Mononuclear cell (primary cell): ENCODE results near the gene EVI5. TPM values are rescaled to one million over a fixed set of nuclear protein-coding genes. Genes with fewer than 3 reads are reported as not detected.

Experiments
- H3K27me3 ChIP-seq: 2 replicates; pipeline ENCODE4 v1.6.0; 2011; ENCODE audit warnings: low read length, control low read depth; ENCODE audit not compliant: insufficient read depth
- H3K4me1 ChIP-seq: 2 replicates; pipeline ENCODE4 v1.5.1; 2011; ENCODE audit warnings: mild to moderate bottlenecking, low read length, control low read depth; ENCODE audit not compliant: insufficient read depth
- H3K4me3 ChIP-seq: 2 replicates; pipeline ENCODE4 v1.5.1; 2011; ENCODE audit warnings: mild to moderate bottlenecking, low read length, moderate library complexity
- H3K9me3 ChIP-seq: 2 replicates; pipeline ENCODE4 v1.5.1; 2011; ENCODE audit warnings: low read depth, mild to moderate bottlenecking, control low read depth, low read length
- total RNA-seq: library from RNA; depleted of rRNA; stranded (reverse); fragments of >200 nt; gene quantifications from one replicate; pipeline ENCODE4 v1.2.3, GENCODE V29; 2012

Gene EVI5
- total RNA-seq, result 16.9 TPM

DNA sequence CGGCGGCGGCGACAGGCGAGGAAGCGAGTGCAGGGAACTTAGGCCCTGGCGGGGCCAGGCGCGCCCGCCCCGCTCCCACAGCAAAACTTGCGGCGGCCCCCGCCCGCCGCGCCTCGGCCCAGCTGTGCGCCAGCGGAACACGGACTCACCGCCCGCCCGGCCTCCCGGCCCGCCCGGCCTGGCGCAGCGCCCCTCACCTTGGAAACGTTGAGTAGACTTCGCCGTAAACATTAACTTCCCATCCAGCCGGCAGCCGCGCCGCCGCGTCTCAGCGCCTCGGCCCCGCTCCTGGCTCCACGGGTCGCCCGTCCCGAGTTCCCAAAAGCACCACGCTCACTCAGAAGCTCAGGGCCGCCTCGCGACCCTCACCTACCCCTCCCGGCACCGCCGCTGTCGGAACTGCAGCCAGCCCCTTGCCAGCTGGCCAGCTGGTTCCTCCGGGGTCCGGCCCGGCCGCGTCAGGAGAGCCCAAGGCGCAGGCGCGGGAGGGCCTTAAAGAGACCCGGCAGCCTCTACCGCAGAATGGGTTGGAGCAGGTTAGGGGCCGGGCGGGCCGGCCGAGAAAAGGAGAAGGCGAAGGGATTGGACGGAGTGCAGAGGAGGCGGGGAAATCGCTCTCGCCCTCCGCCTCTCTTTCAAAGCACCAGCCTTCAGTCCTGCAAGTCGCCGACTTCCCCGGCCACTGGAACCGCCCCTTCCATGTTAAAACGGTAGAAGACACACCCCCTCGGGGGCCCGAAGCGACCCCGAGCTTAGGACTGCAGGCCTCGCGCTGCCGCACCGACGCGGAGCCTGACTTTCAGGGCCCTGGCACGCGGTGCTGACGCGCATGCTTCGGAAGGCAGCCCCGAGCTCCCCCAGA, at the start of gene EVI5:
Gene EVI5, minus strand, starts transcription at position 470 of the 862 bp plus-strand sequence. CDS start 48,562 bp downstream, outside the sequence.
- Histone ChIP-seq H3K4me3 (peak within 1 kb of the TSS; percentile 63), H3K9me3 (no peaks in the 10 kb centered on the region), H3K27me3 (peaks cover 7% of the 10 kb centered on the region), H3K4me1 (peaks cover 40% of the 10 kb centered on the region)

GRCh38 chr1:92834617-92835016, 49.7 kb upstream of the EVI5 start:
- Histone ChIP-seq H3K4me1 (peaks cover 40% of the 10 kb centered on the region), H3K9me3 (no peaks in the 10 kb centered on the region)

DNA sequence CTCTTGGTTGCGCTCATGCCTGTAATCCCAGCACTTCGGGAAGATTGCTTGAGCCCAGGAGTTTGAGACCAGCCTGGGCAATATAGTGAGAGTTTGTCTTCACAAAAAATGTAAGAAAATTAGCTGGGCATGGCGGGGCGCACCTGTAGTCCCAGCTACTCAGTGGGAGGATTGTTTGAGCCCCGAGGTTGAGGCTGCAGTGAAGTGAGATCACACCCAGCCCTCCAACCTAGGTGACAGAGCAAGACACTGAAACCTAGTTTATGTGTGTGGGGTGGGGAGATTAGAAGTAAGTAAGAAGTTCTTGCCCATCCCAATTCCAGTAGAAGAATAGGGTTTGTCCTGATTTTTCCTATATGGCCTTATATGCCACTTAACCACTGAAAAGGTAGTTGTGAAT, 48.9 kb upstream of the EVI5 start:
- H3K4me3 ChIP-seq, result no peak overlapping the region

More at GRCh38 chr1:92834617-92835016, 49.7 kb upstream of the EVI5 start:
- H3K4me3 ChIP-seq, result no peak overlapping the region
- H3K27me3 ChIP-seq, result no peaks in the 10 kb centered on the region

DNA sequence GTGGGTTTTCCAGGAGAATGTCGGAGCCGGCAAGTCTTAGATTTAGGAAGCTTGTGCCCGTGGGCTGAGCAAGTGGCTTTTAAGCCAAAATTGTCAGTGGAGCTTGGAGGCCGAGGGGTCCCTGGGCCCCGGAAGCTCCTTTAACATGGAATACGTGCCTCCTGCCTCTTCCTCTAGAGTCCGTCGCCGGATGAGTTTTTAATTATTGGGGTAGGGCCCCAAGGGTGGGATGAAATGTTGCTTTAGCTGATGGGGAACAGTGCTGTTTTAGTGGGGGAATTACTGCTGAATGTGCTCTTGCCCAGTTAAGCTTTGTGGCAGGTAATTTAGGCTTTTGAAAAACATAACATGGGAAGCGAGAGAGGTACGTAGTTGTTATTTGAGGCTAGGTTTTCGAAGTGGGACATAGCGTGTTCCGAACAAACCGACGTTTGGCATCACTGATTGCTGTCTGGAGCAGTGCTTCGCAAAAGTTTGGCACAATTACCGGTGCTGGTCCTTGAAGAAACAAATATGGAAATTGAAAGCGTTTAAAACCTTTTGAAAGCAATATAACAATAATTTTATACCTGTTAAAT, 47.7 kb upstream of the EVI5 start:
- Histone ChIP-seq H3K4me3 (peak overlapping the region; percentile 97), H3K4me1 (peaks cover 35% of the 10 kb centered on the region), H3K9me3 (no peaks in the 10 kb centered on the region), H3K27me3 (no peaks in the 10 kb centered on the region)

More for the DNA sequence above, 48.9 kb upstream of the EVI5 start:
- Histone ChIP-seq H3K9me3 (no peaks in the 10 kb centered on the region), H3K27me3 (no peaks in the 10 kb centered on the region), H3K4me1 (peaks cover 35% of the 10 kb centered on the region)

DNA sequence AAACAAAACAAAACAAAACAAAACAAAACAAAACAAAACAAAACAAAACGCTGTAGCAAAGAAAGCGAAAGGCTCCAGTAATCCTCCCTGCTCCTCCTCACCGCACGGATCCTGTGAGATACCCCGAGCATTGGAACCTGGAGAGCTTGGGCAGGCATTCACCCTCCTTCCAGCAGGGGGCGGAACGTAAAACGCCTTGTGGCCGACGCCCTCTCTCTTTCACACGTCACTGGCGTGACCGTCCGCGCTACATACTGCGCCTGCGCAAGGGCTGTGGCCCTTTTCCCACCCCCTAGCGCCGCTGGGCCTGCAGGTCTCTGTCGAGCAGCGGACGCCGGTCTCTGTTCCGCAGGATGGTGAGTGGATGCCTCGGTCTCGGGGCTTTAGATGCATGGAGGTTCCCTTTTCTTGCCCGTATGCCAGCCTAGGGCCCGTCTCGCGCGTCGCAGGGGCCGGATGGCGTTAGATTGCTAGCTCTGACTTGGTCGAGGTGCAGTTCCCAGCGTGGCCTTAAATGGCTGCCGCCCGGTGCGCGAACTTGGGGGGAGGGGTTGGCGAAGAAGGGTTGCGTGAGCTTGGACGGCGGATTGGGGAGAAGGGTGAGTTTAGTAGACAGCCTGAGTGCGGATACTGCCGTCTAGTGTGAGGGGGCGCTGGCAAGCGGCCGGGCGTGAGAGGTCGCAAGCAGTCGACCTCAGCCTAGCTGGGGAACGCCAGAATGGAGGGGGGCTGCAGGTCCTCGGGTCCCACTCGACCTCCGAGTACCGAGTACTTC, 47.0 kb upstream of the EVI5 start, which contains the start of gene RPL5:
Gene RPL5, plus strand, starts transcription at position 279 of the 775 bp plus-strand sequence. Its CDS starts 75 bp downstream, at position 354.
- H3K4me3 ChIP-seq, result peak within 1 kb of the TSS; percentile 97

DNA sequence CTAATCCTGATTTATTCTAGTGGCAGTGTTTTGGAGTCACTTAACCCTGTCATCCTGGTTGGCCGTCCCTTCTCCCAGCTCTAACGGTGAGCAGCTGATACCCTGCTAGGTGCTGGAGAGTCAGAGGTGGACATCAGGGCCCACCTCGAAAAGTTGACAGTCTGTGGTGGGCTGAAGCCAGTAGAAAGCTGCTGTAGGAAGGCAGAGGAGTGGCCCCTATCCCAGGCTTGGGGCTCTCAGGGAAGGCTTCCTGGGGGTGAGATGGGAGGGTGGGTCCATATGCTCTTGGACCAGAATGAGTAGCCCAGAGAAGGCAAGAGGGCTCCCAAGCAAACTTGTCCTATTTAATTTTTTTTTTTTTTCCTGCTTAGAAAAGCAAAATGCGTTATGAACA, 46.5 kb upstream of the EVI5 start:
- Histone ChIP-seq H3K9me3 (no peaks in the 10 kb centered on the region), H3K27me3 (no peaks in the 10 kb centered on the region), H3K4me1 (peaks cover 34% of the 10 kb centered on the region), H3K4me3 (no peak overlapping the region)

More for the DNA sequence above, 47.0 kb upstream of the EVI5 start, which contains the start of gene RPL5:
- H3K27me3 ChIP-seq, result no peaks in the 10 kb centered on the region
- no peaks in the 10 kb centered on the region for H3K9me3 ChIP-seq
- H3K4me1 ChIP-seq, result peaks cover 35% of the 10 kb centered on the region

- no peaks in the 10 kb centered on the region for H3K9me3 ChIP-seq
- H3K4me3 ChIP-seq, result no peak overlapping the region
- H3K4me1 ChIP-seq, result peaks cover 2% of the 10 kb centered on the region
- H3K27me3 ChIP-seq, result no peaks in the 10 kb centered on the region
Measured at GRCh38 chr1:92826792-92827191, 41.9 kb upstream of the EVI5 start.

GRCh38 chr1:92822879-92823278, 38.0 kb upstream of the EVI5 start:
- H3K9me3 ChIP-seq, result no peaks in the 10 kb centered on the region
- no peaks in the 10 kb centered on the region for H3K27me3 ChIP-seq
- no peaks in the 10 kb centered on the region for H3K4me1 ChIP-seq
- H3K4me3 ChIP-seq, result no peak overlapping the region

- H3K27me3 ChIP-seq, result no peaks in the 10 kb centered on the region
- no peak overlapping the region for H3K4me3 ChIP-seq
- H3K4me1 ChIP-seq, result no peaks in the 10 kb centered on the region
- no peaks in the 10 kb centered on the region for H3K9me3 ChIP-seq
Measured at GRCh38 chr1:92820551-92820950, 35.6 kb upstream of the EVI5 start.

GRCh38 chr1:92820024-92820423, 35.1 kb upstream of the EVI5 start:
- H3K4me1 ChIP-seq, result no peaks in the 10 kb centered on the region
- no peaks in the 10 kb centered on the region for H3K27me3 ChIP-seq
- H3K4me3 ChIP-seq, result no peak overlapping the region
- no peaks in the 10 kb centered on the region for H3K9me3 ChIP-seq

DNA sequence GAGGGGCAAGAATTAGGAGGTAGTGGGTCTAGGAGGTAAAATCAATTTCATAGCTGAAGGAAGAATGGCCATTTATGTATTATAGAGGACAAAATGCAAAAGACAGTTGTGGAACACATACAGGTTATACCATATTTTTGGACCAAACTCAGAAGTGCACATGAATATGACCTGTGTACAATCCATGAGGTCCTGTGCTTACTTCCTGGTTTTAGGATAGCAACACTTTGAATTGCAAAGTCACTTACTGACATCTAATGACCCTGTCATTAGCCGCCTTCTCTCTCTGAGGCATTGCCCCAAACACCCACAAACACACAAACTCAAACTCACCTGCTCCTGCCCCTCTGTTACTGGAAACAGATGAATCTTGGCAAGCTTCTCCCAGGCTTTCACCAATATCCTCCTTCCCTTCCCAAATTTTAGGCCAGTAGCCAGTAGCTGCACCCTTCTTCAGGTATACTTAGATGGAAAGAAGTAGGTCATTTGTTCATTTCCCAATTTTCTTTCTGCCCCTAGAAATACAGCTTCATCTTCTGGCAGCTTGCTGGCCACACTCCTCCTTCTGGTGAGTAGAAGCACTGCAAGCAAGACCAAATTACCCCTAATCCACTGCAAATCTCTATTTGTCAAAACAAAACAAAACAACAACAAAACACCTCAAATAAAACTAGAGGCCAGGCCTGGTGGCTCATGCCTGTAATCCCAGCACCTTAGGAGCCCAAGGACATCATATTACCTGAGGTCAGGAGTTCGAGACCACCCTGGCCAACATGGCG, 33.3 kb upstream of the EVI5 start:
- H3K4me3 ChIP-seq, result no peak overlapping the region
- no peaks in the 10 kb centered on the region for H3K4me1 ChIP-seq
- H3K9me3 ChIP-seq, result no peaks in the 10 kb centered on the region
- H3K27me3 ChIP-seq, result no peaks in the 10 kb centered on the region

DNA sequence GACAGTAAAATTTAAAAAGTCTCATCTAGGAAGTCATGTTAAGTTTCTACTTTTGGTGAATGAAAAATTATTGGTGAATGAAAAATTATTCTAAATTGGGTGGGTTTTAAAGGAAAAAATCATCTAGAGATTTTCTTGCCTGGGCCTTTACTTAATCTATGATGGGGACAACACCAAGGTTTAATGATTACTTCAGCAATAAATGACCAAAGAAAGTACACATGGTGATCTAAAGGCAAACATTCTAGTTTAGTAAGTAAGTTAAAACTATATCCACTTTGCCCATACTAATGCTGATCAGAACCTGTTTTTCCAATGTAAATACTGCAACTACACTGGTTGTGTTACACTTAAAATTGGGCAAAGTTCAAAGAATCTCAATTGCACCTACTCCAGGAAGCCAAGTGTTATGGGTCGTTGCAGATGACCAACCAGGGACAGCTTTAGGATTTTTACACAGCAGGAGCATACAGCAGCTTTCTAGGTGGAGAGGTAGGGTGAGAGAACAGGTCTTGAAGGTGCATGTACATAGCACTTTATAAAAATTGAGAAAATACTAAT, 32.3 kb upstream of the EVI5 start:
- H3K27me3 ChIP-seq, result no peaks in the 10 kb centered on the region
- H3K4me3 ChIP-seq, result no peak overlapping the region
- H3K4me1 ChIP-seq, result no peaks in the 10 kb centered on the region
- no peaks in the 10 kb centered on the region for H3K9me3 ChIP-seq

DNA sequence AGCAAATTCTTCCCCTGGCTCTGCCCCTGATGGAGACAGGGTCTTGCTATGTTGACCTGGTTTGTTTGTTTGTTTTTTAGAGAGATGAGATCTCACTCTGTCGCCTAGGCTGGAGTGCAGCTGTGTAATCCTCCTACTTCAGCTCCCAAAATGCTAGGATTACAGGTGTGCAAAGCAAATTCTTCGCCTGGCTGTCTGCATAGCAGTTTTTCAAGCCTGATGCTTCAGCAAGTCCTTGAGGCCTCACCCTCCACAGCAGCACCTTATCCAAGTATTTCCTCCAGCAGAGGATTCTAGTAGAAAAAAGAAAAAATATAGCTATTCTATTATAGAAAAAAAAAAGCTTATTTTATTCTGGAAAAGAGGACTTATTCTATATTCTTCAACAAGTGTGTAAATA, 31.8 kb upstream of the EVI5 start:
- no peaks in the 10 kb centered on the region for H3K4me1 ChIP-seq
- no peak overlapping the region for H3K4me3 ChIP-seq
- no peaks in the 10 kb centered on the region for H3K9me3 ChIP-seq
- no peaks in the 10 kb centered on the region for H3K27me3 ChIP-seq

DNA sequence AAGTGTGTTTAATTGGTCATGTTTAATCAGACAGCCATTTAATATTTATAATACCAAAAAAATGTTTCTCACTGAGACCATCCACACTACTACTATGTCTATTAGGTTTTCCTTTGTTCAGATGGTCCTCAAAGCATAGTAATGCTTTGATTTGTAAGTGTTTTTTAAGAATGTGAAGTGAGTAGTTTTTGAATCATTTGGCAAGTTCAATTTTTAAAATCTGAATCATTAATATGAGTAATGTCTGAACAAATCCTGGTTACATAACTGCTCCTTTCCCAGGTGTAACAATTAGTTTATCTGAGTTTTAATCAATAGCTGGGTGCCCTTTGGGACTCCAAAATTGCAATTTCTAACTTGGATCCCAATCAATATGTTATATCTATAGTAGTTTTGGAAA, 23.5 kb upstream of the EVI5 start:
- H3K4me3 ChIP-seq, result no peak overlapping the region
- peaks cover 9% of the 10 kb centered on the region for H3K4me1 ChIP-seq
- no peaks in the 10 kb centered on the region for H3K9me3 ChIP-seq
- H3K27me3 ChIP-seq, result no peaks in the 10 kb centered on the region
